Endothelial cell (in vitro differentiated cells): Measurements from ENCODE around the gene MANEAL. TPM values are rescaled to one million over a fixed set of nuclear protein-coding genes. Genes with fewer than 3 reads are reported as not detected.

Experiments used
- DNase-seq: peaks from one replicate; pipeline ENCODE4 v3.0.0; 2021; ENCODE audit warnings: low spot score
- H3K27ac Mint-ChIP-seq: one replicate; pipeline ENCODE4 v1.8.0; 2021; ENCODE audit warnings: mixed read lengths, inconsistent platforms; ENCODE audit not compliant: unreplicated experiment
- H3K27me3 Mint-ChIP-seq: one replicate; pipeline ENCODE4 v1.8.0; 2021; ENCODE audit warnings: mild to moderate bottlenecking, moderate library complexity, mixed read lengths, inconsistent platforms; ENCODE audit not compliant: unreplicated experiment
- H3K36me3 Mint-ChIP-seq: one replicate; pipeline ENCODE4 v1.8.0; 2021; ENCODE audit warnings: mild to moderate bottlenecking, low read depth, mixed read lengths, inconsistent platforms; ENCODE audit not compliant: unreplicated experiment
- H3K4me1 Mint-ChIP-seq: one replicate; pipeline ENCODE4 v1.8.0; 2021; ENCODE audit warnings: mild to moderate bottlenecking, mixed read lengths, inconsistent platforms; ENCODE audit not compliant: unreplicated experiment
- H3K4me3 Mint-ChIP-seq: one replicate; pipeline ENCODE4 v1.8.0; 2021; ENCODE audit warnings: mild to moderate bottlenecking, mixed read lengths, inconsistent platforms; ENCODE audit not compliant: unreplicated experiment
- H3K9me3 Mint-ChIP-seq: one replicate; pipeline ENCODE4 v1.8.0; 2021; ENCODE audit warnings: mixed read lengths, inconsistent platforms; ENCODE audit not compliant: unreplicated experiment
- total RNA-seq: library from RNA; stranded (reverse); fragmentation: NEBNext Ultra II Directional; extraction: Animal tissue kit (Norgen Biotek cat#: 25700); gene quantifications from one replicate; pipeline ENCODE4 v1.2.1, GENCODE V29; 2021; ENCODE audit not compliant: unreplicated experiment
- TF ChIP-seq, protein P1 (sequence below): fragments of 200-600 bp; sonication (generic); IDR thresholded peaks from one replicate; pipeline ENCODE4 v1.5.0; 2021; ENCODE audit warnings: antibody characterized with exemption; ENCODE audit not compliant: unreplicated experiment

The MANEAL gene
- total RNA-seq, 1 donor from 2014 or later = 0.36 TPM

DNA sequence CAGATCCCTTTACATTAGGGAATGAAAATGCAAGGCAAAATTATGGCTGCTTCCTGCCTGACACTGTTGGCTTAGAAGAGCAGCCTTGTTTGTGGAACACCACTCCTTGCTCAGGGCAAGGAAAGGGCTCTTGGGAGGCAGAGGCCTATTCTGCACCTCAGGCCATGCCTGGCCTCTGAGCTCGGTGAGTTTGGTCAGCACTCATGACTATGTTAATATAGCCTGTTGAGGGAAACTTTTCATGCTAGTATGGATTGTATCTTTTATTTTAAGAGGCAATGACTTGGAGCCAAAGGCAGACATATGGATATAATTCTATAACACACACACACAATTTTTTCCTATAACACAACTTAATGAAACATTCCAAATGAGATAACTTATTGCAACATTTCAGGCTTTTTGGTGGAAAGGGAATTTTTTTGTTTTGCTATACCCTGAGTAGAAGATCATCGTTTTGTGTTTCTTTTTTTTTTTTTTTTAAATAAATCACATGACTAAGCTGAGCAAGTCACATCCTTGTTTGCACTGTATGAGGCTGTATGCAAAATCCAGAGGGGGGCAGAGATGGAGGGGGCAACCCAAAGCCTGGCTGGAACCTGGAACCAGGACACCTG lies 20.0 kb downstream of the MANEAL start:
- no peak overlapping the region for H3K4me3 Mint-ChIP-seq
- DNase-seq = no peak
- H3K36me3 Mint-ChIP-seq = peaks cover 14% of the 10 kb centered on the region
- TF ChIP-seq, protein P1, sequence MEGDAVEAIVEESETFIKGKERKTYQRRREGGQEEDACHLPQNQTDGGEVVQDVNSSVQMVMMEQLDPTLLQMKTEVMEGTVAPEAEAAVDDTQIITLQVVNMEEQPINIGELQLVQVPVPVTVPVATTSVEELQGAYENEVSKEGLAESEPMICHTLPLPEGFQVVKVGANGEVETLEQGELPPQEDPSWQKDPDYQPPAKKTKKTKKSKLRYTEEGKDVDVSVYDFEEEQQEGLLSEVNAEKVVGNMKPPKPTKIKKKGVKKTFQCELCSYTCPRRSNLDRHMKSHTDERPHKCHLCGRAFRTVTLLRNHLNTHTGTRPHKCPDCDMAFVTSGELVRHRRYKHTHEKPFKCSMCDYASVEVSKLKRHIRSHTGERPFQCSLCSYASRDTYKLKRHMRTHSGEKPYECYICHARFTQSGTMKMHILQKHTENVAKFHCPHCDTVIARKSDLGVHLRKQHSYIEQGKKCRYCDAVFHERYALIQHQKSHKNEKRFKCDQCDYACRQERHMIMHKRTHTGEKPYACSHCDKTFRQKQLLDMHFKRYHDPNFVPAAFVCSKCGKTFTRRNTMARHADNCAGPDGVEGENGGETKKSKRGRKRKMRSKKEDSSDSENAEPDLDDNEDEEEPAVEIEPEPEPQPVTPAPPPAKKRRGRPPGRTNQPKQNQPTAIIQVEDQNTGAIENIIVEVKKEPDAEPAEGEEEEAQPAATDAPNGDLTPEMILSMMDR = no peak
- H3K9me3 Mint-ChIP-seq = no peaks in the 10 kb centered on the region
- H3K27me3 Mint-ChIP-seq = no peaks in the 10 kb centered on the region
- no peak overlapping the region for H3K27ac Mint-ChIP-seq
- peaks cover 5% of the 10 kb centered on the region for H3K4me1 Mint-ChIP-seq

DNA sequence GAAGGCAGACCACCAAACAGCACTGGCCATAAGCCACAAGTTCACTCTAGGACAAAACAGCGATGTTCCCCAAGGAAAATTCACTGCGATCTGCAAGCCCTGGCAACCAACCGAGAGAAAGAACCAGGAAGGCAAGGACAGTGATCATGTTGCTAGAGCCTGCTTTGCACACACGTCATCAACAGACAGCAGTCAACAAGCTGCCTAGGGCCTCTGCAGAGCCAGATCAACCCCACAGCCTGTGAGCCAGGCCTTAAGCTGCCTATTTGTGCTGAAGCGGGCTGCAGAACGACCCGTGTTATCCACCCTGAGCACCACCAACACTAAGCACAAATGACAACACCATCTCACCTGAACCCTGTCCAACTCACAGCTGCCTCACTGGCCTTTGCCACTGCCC lies 20.6 kb downstream of the MANEAL start:
- no peaks in the 10 kb centered on the region for H3K27me3 Mint-ChIP-seq
- H3K36me3 Mint-ChIP-seq = peaks cover 8% of the 10 kb centered on the region
- H3K4me1 Mint-ChIP-seq = peaks cover 1% of the 10 kb centered on the region
- no peaks in the 10 kb centered on the region for H3K9me3 Mint-ChIP-seq
- H3K27ac Mint-ChIP-seq = no peak overlapping the region
- DNase-seq = no peak
- H3K4me3 Mint-ChIP-seq = no peak overlapping the region
- TF ChIP-seq, protein P1 = no peak

DNA sequence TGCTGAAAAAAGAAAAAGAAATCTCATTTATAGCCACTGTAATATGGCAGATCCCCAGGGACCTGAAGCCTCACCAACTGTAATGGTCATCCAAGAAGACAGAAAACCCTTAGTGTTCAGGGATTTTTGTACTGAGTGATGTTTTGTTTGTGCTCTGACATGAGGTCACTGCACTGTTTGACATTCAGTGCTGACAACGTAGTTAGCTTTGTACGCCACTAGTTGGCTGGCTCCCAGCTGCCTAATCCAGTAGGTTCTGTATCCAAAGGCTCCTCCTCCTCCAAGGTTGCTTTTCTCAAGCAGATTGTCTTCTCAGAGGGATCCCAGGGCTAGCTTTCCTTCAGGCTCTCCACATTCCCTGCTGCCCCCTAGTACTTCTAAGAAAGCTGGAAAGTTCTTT lies 23.8 kb downstream of the MANEAL start:
- Mint-ChIP-seq H3K4me1 (no peaks in the 10 kb centered on the region), H3K36me3 (peaks cover 18% of the 10 kb centered on the region), H3K27ac (no peak overlapping the region), H3K9me3 (no peaks in the 10 kb centered on the region), H3K4me3 (no peak overlapping the region), H3K27me3 (peaks cover 1% of the 10 kb centered on the region)
- TF ChIP-seq, protein P1 = no peak
- DNase-seq = no peak

DNA sequence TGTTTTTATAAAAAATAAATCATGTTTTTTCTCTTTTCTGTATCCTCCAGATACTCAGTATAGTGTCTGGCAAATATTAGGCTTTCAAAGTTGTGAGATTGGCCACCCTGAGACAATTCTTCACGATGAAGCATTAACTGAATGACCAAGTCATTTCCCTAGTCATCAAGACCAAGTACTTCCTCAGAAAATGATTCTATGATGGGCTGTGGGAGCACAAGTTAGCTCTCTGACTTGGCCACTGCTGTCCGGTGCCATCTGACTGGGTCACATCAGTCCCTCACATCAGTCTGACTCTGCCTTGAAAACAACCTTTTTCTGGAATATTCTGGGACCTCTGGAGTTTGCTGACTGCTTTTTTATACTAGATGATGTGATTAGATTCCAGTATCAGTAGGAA lies 27.8 kb downstream of the MANEAL start:
- H3K27ac Mint-ChIP-seq = no peak overlapping the region
- H3K4me1 Mint-ChIP-seq = no peaks in the 10 kb centered on the region
- TF ChIP-seq, protein P1 = no peak
- DNase-seq = no peak
- H3K36me3 Mint-ChIP-seq = peaks cover 14% of the 10 kb centered on the region
- peaks cover 1% of the 10 kb centered on the region for H3K27me3 Mint-ChIP-seq
- H3K4me3 Mint-ChIP-seq = no peak overlapping the region
- H3K9me3 Mint-ChIP-seq = no peaks in the 10 kb centered on the region

DNA sequence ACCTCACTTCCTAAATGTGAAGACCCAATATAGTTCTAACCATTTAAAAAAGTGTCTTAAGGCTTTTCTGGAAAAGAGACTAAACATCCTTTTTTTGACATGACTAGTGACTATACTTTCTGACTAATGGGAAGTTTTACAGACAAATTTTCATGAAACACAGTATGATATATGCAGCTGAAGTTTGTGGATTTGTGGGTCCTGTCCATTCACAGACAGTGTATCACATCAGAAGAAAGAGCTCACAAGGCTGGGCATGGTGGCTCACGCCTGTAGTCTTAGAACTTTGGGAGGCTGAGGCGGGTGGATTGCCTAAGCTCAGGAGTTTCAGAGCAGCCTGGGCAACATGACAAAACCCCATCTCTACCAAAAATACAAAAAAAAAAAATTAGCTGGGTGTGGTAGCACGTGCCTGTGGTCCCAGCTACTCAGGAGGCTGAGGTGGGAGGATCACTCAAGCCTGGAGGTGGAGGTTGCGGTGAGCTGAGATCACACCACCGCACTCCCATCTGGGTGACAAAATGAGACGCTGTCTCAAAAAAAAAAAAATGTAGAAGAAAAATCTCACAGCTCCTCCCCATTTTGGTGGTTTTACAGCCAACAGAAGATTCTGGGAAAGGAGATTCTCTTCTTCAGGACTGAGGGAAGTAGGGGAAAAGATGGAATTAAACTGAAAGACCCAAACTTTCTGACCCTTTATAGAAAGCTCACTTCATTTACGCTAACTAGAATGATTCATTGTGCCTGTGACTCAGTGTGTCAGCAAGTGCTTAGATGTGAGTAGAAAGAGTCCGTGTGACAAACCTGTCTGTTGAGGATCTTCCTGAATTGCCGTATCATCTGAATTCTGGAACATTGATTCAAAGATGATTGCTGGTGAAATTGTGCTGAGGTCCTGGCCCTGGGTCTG lies 29.5 kb downstream of the MANEAL start:
- peaks cover 17% of the 10 kb centered on the region for H3K36me3 Mint-ChIP-seq
- TF ChIP-seq, protein P1 = no peak
- H3K4me3 Mint-ChIP-seq = no peak overlapping the region
- peaks cover 1% of the 10 kb centered on the region for H3K27me3 Mint-ChIP-seq
- no peaks in the 10 kb centered on the region for H3K9me3 Mint-ChIP-seq
- no peak for DNase-seq
- H3K27ac Mint-ChIP-seq = no peak overlapping the region
- no peaks in the 10 kb centered on the region for H3K4me1 Mint-ChIP-seq
